GM08714 (cell line): ENCODE measurements around the gene SPIRE2.
A peak's percentile ranks its signal among the peaks of the same experiment; 100 is the strongest.
"Not testable (repeated sequence)": the region's sequence is repeated elsewhere in the genome, so short reads cannot be mapped to it uniquely, and the experiment has no call there.

Experiments
- H3K4me3 ChIP-seq: fragments of 200-500 bp; sonication (Bioruptor generic); 2 replicates; pipeline ENCODE4 v1.5.1; 2014; ENCODE audit warnings: mild to moderate bottlenecking, low read length, inconsistent platforms
- ZNF274 ChIP-seq: IDR thresholded peaks from 2 replicates; pipeline ENCODE4 v1.6.1; 2012; ENCODE audit warnings: mild to moderate bottlenecking, low read depth, low read length

Gene SPIRE2

GRCh38 chr16:89823087-89823823, 5.0 kb upstream of the SPIRE2 start:
- no peak for TF ChIP-seq ZNF274

GRCh38 chr16:89823824-89824148, 4.5 kb upstream of the SPIRE2 start:
- H3K4me3 ChIP-seq: not testable (repeated sequence)

More at GRCh38 chr16:89823087-89823823, 5.0 kb upstream of the SPIRE2 start:
- no peak overlapping the region for H3K4me3 ChIP-seq

GRCh38 chr16:89826531-89827382, 1.5 kb upstream of the SPIRE2 start:
- H3K4me3 ChIP-seq: no peak overlapping the region
- no peak for TF ChIP-seq ZNF274

- TF ChIP-seq ZNF274: no peak
- no peak overlapping the region; the same call in 1 of the 2 replicates for H3K4me3 ChIP-seq
Observed at GRCh38 chr16:89827383-89828198, 684 bp upstream of the SPIRE2 start.

- peak overlapping the region; percentile 39; the same call in 1 of the 2 replicates for H3K4me3 ChIP-seq
Observed at GRCh38 chr16:89828870-89829629, 775 bp downstream of the SPIRE2 start.

GRCh38 chr16:89829630-89830437, 1.6 kb downstream of the SPIRE2 start:
- no peak overlapping the region for H3K4me3 ChIP-seq
- TF ChIP-seq ZNF274: no peak

More at GRCh38 chr16:89828870-89829629, 775 bp downstream of the SPIRE2 start:
- TF ChIP-seq ZNF274: no peak

GRCh38 chr16:89831810-89832328, 3.6 kb downstream of the SPIRE2 start:
- no peak overlapping the region for H3K4me3 ChIP-seq
- TF ChIP-seq ZNF274: no peak

- H3K4me3 ChIP-seq: not testable (repeated sequence)
Observed at GRCh38 chr16:89833664-89834363, 5.5 kb downstream of the SPIRE2 start.

GRCh38 chr16:89834813-89835363, 6.6 kb downstream of the SPIRE2 start:
- not testable (repeated sequence) for H3K4me3 ChIP-seq

GRCh38 chr16:89836484-89836883, 8.2 kb downstream of the SPIRE2 start:
- H3K4me3 ChIP-seq: not testable (repeated sequence)

- no peak for TF ChIP-seq ZNF274
- H3K4me3 ChIP-seq: no peak overlapping the region
Observed at GRCh38 chr16:89837014-89837546, 8.8 kb downstream of the SPIRE2 start.

GRCh38 chr16:89841275-89841674, 13.0 kb downstream of the SPIRE2 start:
- H3K4me3 ChIP-seq: no peak overlapping the region
- no peak for TF ChIP-seq ZNF274
